Muscle layer of duodenum (tissue), 2 donors: ENCODE data around the gene WAC.
A peak's percentile ranks its signal among the peaks of the same experiment; 100 is the strongest.
"Not testable (repeated sequence)": the region's sequence is repeated elsewhere in the genome, so short reads cannot be mapped to it uniquely, and the experiment has no call there.

Experiments used
- H3K27ac ChIP-seq: one replicate; pipeline ENCODE4 v1.7.0; 2013; ENCODE audit warnings: mild to moderate bottlenecking, low read length
- H3K27me3 ChIP-seq: one replicate; pipeline ENCODE4 v1.7.0; 2013; ENCODE audit warnings: low read depth, mild to moderate bottlenecking, control low read depth, low read length
- H3K36me3 ChIP-seq, 2 donors: one replicate each; pipeline ENCODE4 v1.7.0; 2013; ENCODE audit warnings: low read length in 2 of 2, control low read depth in 1 of 2, mild to moderate bottlenecking in 1 of 2; ENCODE audit not compliant: insufficient read depth in 2 of 2, control insufficient read depth in 1 of 2
- H3K4me1 ChIP-seq, 2 donors: one replicate each; pipeline ENCODE4 v1.7.0; 2013; ENCODE audit warnings: low read length in 2 of 2, mild to moderate bottlenecking in 2 of 2, control low read depth in 1 of 2, moderate library complexity in 1 of 2; ENCODE audit not compliant: insufficient read depth in 2 of 2, control insufficient read depth in 1 of 2
- H3K4me3 ChIP-seq, 2 donors: one replicate each; pipeline ENCODE4 v1.7.0; 2013; ENCODE audit warnings: low read length in 2 of 2, low read depth in 1 of 2, mild to moderate bottlenecking in 1 of 2
- H3K9me3 ChIP-seq, 2 donors: one replicate each; pipeline ENCODE4 v1.7.0; 2013; ENCODE audit warnings: low read length in 2 of 2, control low read depth in 1 of 2, mild to moderate bottlenecking in 1 of 2; ENCODE audit not compliant: control insufficient read depth in 1 of 2
- donor health status: healthy.

Gene WAC, protein sequence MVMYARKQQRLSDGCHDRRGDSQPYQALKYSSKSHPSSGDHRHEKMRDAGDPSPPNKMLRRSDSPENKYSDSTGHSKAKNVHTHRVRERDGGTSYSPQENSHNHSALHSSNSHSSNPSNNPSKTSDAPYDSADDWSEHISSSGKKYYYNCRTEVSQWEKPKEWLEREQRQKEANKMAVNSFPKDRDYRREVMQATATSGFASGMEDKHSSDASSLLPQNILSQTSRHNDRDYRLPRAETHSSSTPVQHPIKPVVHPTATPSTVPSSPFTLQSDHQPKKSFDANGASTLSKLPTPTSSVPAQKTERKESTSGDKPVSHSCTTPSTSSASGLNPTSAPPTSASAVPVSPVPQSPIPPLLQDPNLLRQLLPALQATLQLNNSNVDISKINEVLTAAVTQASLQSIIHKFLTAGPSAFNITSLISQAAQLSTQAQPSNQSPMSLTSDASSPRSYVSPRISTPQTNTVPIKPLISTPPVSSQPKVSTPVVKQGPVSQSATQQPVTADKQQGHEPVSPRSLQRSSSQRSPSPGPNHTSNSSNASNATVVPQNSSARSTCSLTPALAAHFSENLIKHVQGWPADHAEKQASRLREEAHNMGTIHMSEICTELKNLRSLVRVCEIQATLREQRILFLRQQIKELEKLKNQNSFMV

DNA sequence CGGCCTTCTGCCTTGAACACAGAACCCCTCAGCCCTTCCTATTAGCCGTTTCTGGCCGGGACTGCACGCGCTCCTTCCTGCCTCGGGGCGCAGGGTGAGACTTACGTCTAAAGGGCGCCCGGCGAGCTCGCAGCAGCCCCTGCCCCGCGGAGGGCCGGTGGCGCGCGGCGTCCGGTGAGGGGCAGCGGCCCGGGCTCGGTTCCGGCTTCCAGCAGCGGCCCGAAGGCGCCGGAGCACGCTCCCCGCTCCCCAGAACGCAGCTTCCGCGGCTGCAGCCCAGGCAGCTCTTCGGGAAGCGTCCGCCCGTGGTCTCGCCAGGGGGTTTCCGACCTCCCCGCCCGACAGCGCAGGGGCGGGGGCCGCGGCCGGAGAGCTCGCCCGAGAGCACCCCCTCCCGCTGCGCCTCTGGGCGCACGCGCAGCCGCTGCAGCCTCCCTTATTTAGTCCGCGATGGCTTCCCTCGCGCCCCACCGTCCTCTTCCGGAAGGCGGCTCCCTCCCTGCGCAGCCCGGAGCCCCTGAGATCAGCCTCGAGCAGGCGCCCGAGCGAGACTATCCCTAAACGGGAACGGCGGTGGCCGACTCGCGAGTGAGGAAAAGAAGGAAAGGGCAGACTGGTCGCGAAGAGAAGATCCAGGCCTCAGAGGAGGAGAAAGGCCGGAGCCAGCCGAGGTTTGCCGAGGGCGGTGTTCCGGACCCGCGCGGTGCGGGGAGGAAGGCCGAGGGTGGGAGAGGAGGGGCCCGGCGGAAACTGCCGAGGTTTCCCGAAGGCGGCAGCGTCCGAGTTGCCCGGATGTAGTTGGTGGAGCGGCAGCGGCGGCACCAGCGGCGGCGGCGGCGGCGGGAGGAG, at the start of gene WAC:
WAC (plus strand) TSS at position 782 of the 849 bp plus-strand sequence. CDS start 462 bp downstream, outside the sequence.
- peaks cover 10 to 30% of the 10 kb centered on the region in 2 donors for H3K4me1 ChIP-seq

DNA sequence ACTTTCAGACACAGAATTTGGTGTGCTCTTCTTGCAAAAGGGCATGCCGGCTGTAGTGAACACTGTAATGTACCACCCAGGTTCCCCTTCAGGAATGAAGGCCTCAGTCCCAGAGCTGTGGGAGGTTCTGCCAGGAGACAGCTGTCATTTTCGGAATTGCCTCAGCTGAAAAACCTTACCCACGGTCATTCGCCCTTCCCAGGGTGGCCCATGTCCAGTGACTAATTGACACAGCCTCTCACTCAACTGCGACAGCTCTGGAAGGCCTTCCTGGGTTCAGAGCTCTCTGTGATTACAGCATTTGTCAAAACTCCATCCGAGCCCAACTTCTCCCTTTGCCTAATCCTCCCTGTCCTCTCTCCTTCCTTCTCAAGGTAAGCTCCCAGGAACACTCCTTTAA, 43.7 kb upstream of the WAC start:
- H3K27ac ChIP-seq: no peak overlapping the region
- H3K9me3 ChIP-seq: no peaks in the 10 kb centered on the region
- H3K4me1 ChIP-seq: no peaks in the 10 kb centered on the region
- no peak overlapping the region for H3K4me3 ChIP-seq
- no peaks in the 10 kb centered on the region for H3K27me3 ChIP-seq
- no peaks in the 10 kb centered on the region for H3K36me3 ChIP-seq

More for the DNA sequence above, at the start of gene WAC:
- peak within 1 kb of the TSS; percentile 91 to 97 for H3K4me3 ChIP-seq
- H3K27me3 ChIP-seq: no peaks in the 10 kb centered on the region
- H3K9me3 ChIP-seq: no peaks in the 10 kb centered on the region
- H3K36me3 ChIP-seq: peaks cover 21 to 31% of the 10 kb centered on the region in 2 donors
- H3K27ac ChIP-seq: peak within 1 kb of the TSS; percentile 96

DNA sequence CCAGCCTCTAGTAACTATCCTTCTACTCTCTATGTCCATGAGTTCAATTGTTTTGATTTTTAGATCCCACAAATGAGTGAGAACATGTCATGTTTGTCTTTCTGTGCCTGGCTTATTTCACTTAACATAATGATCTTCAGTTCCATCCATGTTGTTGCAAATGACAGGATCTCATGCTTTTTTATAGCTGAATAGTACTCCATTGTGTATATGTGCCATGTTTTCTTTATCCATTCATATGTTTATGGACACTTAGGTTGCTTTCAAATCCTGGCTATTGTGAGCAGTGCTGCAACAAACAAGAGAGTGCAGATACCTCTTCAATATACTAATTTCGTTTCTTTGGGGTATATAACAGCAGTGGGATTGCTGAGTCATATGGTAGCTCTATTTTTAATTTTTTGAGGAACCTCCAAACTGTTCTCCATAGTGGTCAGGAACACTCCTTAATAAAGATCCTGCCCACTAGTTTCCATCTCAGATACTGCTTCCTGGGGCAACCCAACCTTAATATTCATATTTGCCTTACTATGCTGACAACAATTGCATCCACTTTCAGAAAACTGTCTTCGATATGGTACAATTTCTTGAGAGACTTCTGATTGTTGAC, 42.6 kb upstream of the WAC start:
- H3K9me3 ChIP-seq, H3K4me3 ChIP-seq, H3K27me3 ChIP-seq, H3K36me3 ChIP-seq, H3K4me1 ChIP-seq, H3K27ac ChIP-seq: not testable (repeated sequence)

- Histone ChIP-seq H3K27ac (no peak overlapping the region), H3K9me3 (no peaks in the 10 kb centered on the region), H3K27me3 (no peaks in the 10 kb centered on the region), H3K4me3 (no peak overlapping the region), H3K4me1 (no peaks in the 10 kb centered on the region), H3K36me3 (no peaks in the 10 kb centered on the region)
Observed at GRCh38 chr10:28492116-28492920, 40.6 kb upstream of the WAC start.

GRCh38 chr10:28494420-28494819, 38.5 kb upstream of the WAC start:
- no peaks in the 10 kb centered on the region for H3K36me3 ChIP-seq
- no peaks in the 10 kb centered on the region for H3K27me3 ChIP-seq
- H3K27ac ChIP-seq: no peak overlapping the region
- H3K9me3 ChIP-seq: no peaks in the 10 kb centered on the region
- no peaks in the 10 kb centered on the region for H3K4me1 ChIP-seq
- no peak overlapping the region for H3K4me3 ChIP-seq

DNA sequence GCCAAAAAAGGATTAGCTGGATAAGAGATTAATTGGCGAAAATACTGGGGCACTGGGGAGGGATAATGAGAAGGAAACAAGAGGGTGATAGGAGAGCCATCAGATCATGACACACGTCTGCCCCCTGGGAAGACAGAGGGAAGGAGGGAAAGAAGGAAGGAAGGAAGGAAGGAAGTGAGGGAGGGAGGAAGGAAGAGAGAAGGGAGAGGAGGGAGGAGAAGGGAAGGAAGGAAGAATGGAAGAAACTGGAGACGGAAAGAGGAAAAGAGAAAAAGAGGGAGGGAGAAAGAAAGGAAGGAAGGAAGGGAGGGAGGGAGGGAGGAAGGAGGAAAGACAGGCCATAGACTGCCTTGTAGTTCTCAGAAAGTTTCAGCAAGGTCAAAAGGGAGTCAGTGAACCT, 37.8 kb upstream of the WAC start:
- H3K9me3 ChIP-seq: no peaks in the 10 kb centered on the region
- no peaks in the 10 kb centered on the region for H3K27me3 ChIP-seq
- H3K36me3 ChIP-seq: no peaks in the 10 kb centered on the region
- no peak overlapping the region for H3K4me3 ChIP-seq
- H3K4me1 ChIP-seq: no peaks in the 10 kb centered on the region
- no peak overlapping the region for H3K27ac ChIP-seq

GRCh38 chr10:28496017-28496416, 36.9 kb upstream of the WAC start:
- no peak overlapping the region for H3K27ac ChIP-seq
- H3K4me3 ChIP-seq: no peak overlapping the region
- no peaks in the 10 kb centered on the region for H3K4me1 ChIP-seq
- no peaks in the 10 kb centered on the region for H3K9me3 ChIP-seq
- H3K27me3 ChIP-seq: no peaks in the 10 kb centered on the region
- no peaks in the 10 kb centered on the region for H3K36me3 ChIP-seq

GRCh38 chr10:28496481-28496961, 36.4 kb upstream of the WAC start:
- H3K9me3 ChIP-seq: no peaks in the 10 kb centered on the region
- H3K4me1 ChIP-seq: no peaks in the 10 kb centered on the region
- H3K27me3 ChIP-seq: no peaks in the 10 kb centered on the region
- H3K4me3 ChIP-seq: no peak overlapping the region
- H3K36me3 ChIP-seq: no peaks in the 10 kb centered on the region
- H3K27ac ChIP-seq: no peak overlapping the region

DNA sequence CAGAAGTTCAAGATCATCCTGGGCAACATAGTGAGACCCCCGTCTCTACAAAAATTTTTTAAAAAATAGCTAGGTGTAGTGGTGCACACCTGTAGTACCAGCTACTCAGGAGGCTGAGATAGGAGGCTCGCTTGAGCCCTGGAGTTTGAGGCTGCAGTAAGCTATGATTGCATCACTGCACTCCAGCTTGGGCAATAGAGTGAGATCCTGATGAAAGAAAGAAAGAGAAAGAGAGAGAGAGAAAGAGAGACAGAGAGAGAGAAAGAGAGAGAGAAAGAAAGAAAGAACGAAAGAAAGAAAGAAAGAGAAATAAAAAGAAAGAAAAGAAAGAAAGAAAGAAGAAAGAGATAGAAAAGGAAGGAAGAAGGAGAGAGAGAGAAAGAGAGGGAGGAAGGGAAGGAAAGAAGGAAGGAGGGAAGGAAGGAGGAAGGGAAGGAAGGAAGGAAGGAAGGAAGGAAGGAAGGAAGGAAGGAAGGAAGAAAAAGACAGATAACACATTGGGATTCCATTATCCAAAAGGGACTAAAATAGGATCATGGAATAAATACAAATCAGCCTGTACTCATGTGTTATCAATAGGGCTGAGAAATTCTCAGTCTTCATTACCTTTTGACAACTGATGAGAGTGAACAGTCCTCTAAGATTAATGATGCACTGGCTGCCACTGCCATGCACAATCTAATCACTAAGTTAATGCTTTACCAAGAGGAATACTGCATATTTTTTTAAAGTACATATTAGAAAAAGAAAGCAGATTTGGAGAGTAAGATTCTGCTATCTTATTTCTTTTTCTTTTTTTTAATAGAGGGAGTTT, 35.4 kb upstream of the WAC start:
- Histone ChIP-seq H3K9me3 (no peaks in the 10 kb centered on the region), H3K27me3 (no peaks in the 10 kb centered on the region), H3K27ac (no peak overlapping the region), H3K4me3 (no peak overlapping the region), H3K36me3 (no peaks in the 10 kb centered on the region), H3K4me1 (no peaks in the 10 kb centered on the region)

- not testable (repeated sequence) for H3K27ac ChIP-seq, H3K9me3 ChIP-seq, H3K4me1 ChIP-seq, H3K4me3 ChIP-seq, H3K36me3 ChIP-seq, H3K27me3 ChIP-seq
Observed at GRCh38 chr10:28500203-28500602, 32.7 kb upstream of the WAC start.
